HG03095 (cell line): ENCODE measurements around the gene PITPNB.

ENCODE experiments used
- ATAC-seq: cut with Tn5 transposase; IDR thresholded peaks from one replicate; pipeline ENCODE4 v1.9.1; 2021; ENCODE audit warnings: moderate library complexity; ENCODE audit not compliant: unreplicated experiment

The PITPNB gene

GRCh38 chr22:27836181-27836580, 82.9 kb downstream of the PITPNB start:
- ATAC-seq, result no peak

DNA sequence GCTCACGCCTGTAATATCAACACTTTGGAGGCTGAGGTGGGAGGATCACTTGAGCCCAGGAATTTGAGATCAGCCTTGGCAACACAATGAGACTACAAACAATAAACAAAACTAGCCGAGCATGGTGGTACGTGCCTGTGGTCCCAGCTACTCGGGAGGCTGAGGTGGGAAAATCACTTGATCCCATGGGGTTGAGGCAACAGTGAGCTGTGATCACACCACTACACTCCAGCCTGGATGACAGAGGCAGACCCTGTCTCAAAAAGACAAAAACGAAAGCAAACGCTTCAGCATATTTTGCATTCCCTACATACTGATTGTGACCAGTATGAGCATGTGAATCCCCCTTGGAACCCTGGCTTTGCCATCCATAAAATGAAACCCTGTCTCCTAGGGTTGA, 83.6 kb downstream of the PITPNB start:
- ATAC-seq, result no peak

GRCh38 chr22:27834364-27835185, 84.5 kb downstream of the PITPNB start:
- no peak for ATAC-seq

- no peak for ATAC-seq
These were observed 85.3 kb downstream of the PITPNB start for GRCh38 chr22:27833803-27834202.

DNA sequence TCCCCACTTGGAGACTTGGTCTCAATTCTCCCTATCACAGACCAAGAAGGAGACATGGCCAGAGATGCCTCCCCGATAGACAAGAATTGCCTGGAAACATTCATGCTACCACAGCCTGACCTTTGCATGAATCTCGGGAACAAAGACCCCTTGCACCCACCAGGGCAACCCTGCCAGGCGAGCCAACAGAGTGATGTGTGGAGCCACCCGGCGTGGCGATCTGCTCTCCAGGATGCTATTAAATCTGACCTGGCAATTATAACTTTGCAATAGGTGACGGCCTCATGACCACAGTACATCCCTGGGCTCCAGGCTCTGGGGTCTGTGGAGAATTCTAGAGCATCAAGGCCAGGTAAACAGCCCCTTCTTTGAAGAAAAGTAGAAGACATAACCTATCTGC, 86.5 kb downstream of the PITPNB start:
- ATAC-seq, result no peak

- no peak for ATAC-seq
These were observed 89.4 kb downstream of the PITPNB start for GRCh38 chr22:27829620-27830019.

- ATAC-seq, result no peak
These were observed 91.2 kb downstream of the PITPNB start for GRCh38 chr22:27827604-27828587.

- ATAC-seq, result no peak
These were observed 93.9 kb downstream of the PITPNB start for GRCh38 chr22:27825174-27825573.

GRCh38 chr22:27823221-27823620, 95.8 kb downstream of the PITPNB start:
- ATAC-seq, result no peak

- ATAC-seq, result no peak
These were observed 97.9 kb downstream of the PITPNB start for GRCh38 chr22:27820896-27821866.

GRCh38 chr22:27816552-27816951, 102.5 kb downstream of the PITPNB start:
- ATAC-seq, result no peak

DNA sequence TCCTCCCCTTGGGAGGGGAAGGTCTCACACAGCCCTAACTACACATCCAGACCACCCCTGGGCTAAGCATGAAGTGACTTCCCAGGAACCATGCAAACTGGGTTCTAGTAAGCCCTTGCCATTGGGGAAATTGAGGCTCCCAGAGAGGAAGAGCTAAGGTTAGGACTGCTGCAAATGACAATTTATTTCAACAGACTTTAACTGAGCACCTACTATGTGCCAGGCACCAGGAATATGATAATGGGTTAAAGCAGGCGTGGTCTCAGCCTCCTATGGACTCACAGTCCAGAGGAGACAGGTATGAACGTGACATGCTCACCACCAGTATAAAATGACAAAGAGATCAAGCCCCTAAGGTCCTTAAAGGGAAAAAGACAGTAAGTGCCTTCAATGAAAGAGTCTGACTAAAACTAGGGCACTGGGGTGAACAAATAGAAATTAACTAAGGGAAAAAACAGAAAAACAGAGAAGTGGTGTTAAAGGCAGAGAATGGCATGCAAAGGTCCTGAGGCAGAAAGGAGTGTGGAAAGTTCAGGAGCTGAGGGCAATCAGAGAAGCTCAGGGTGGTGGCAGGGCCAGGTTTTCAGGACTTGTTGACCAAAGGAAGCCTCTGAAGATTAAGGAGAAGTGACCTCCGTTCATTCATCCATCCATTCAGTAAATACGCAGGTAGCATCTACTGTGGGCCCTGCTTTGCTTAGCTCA, 103.1 kb downstream of the PITPNB start:
- ATAC-seq, result no peak

DNA sequence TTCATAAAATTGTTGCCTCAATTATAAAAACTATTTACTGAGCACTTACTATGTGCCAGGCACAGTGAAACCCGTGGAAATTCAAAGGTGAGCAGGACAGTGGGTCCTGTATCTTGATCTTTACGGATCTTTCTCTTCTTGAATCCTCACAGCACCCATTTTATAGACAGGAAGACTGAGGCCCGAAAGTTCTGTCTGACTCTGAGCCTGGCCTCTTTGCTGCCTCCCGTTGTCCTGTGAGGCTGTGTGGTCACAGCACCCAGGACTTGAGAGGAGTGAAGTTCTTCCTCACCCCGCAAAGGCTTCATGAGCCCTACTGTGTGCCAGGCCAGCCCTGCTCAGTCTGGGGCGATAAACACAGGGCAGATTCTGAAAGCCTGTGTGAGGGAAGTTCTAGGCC, 104.1 kb downstream of the PITPNB start:
- ATAC-seq, result no peak

DNA sequence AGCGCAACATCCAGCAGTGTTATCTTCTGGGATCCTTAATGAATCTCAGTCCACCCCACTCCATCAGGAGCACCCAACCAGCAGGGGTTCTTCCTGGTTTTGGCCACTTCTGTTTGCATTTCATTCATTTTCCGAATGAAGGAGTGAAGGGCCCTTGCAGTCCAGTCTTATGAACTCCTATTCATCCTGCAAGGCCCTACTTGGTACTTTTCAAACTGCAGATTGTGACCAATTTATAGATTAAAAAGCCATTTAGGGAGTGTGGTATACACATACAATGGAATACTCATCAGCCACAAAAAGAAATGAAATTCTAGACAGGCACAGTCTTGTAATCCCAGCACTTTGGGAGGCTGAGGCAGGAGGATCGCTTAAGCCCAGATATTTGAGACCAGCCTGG, 107.3 kb downstream of the PITPNB start:
- ATAC-seq, result no peak

GRCh38 chr22:27810609-27811151, 108.4 kb downstream of the PITPNB start:
- ATAC-seq, result no peak

GRCh38 chr22:27809700-27810608, 109.1 kb downstream of the PITPNB start:
- no peak for ATAC-seq

DNA sequence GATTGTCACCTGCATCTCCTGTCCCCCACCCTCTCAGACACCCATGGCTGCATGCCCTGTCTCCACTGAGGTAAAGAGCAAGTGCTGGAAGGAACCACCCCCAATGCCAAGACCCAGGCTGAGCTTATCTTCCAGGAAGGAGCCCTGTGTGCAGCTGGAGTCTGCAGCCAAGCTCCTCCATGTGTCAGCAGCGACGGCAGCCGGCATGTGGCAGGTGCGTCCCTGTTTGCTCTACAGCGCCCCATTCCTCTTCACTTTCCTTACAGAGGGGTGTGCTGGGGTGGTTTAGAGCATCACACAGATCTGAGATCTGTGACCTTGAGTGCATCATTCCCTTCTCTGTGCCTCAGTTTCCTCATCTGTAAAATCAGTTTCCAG, 109.8 kb downstream of the PITPNB start:
- no peak for ATAC-seq

- no peak for ATAC-seq
These were observed 110.4 kb downstream of the PITPNB start for GRCh38 chr22:27808451-27809225.
